PC-9 (cell line): ENCODE results near the gene PADI3.

ENCODE experiments used
- EZH2 ChIP-seq: fragments of 200-600 bp; sonication (generic); IDR thresholded peaks from 2 replicates; pipeline ENCODE4 v1.8.0; 2017; ENCODE audit warnings: antibody characterized with exemption, low read depth
- TF ChIP-seq, protein P1 (sequence below): fragments of 200-600 bp; sonication (generic); conservative IDR thresholded peaks from 2 replicates; pipeline ENCODE4 v1.6.1; 2017; ENCODE audit warnings: mixed run types, antibody characterized with exemption, mild to moderate bottlenecking, moderate library complexity

GRCh38 chr1:17210176-17210575, 38.7 kb upstream of the PADI3 start:
- TF ChIP-seq, protein P1, sequence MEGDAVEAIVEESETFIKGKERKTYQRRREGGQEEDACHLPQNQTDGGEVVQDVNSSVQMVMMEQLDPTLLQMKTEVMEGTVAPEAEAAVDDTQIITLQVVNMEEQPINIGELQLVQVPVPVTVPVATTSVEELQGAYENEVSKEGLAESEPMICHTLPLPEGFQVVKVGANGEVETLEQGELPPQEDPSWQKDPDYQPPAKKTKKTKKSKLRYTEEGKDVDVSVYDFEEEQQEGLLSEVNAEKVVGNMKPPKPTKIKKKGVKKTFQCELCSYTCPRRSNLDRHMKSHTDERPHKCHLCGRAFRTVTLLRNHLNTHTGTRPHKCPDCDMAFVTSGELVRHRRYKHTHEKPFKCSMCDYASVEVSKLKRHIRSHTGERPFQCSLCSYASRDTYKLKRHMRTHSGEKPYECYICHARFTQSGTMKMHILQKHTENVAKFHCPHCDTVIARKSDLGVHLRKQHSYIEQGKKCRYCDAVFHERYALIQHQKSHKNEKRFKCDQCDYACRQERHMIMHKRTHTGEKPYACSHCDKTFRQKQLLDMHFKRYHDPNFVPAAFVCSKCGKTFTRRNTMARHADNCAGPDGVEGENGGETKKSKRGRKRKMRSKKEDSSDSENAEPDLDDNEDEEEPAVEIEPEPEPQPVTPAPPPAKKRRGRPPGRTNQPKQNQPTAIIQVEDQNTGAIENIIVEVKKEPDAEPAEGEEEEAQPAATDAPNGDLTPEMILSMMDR, result no peak
- TF ChIP-seq EZH2, result no peak
